Measurements from ENCODE around the gene PLCB3.

- no peak for TF ChIP-seq RAD21 (IDR thresholded peaks at IDR 0.05; ENCODE audit: insufficient read depth, low read depth, low read length)
- no peak for TF ChIP-seq BMI1 (IDR thresholded peaks at IDR 0.05; ENCODE audit: borderline replicate concordance)
- TF ChIP-seq, protein P1, sequence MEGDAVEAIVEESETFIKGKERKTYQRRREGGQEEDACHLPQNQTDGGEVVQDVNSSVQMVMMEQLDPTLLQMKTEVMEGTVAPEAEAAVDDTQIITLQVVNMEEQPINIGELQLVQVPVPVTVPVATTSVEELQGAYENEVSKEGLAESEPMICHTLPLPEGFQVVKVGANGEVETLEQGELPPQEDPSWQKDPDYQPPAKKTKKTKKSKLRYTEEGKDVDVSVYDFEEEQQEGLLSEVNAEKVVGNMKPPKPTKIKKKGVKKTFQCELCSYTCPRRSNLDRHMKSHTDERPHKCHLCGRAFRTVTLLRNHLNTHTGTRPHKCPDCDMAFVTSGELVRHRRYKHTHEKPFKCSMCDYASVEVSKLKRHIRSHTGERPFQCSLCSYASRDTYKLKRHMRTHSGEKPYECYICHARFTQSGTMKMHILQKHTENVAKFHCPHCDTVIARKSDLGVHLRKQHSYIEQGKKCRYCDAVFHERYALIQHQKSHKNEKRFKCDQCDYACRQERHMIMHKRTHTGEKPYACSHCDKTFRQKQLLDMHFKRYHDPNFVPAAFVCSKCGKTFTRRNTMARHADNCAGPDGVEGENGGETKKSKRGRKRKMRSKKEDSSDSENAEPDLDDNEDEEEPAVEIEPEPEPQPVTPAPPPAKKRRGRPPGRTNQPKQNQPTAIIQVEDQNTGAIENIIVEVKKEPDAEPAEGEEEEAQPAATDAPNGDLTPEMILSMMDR (IDR thresholded peaks at IDR 0.05 in 2 of 3, conservative IDR thresholded peaks at IDR 0.05 in 1 of 3; ENCODE audit: control insufficient read depth in 2 of 3, extremely low read depth in 1 of 3, insufficient read depth in 1 of 3, low read depth in 3 of 3, low read length in 3 of 3), result no peak
- TF ChIP-seq POLR2AphosphoS5 (IDR thresholded peaks at IDR 0.05; ENCODE audit: low read length), result no peak
Measured at GRCh38 chr11:64263021-64263946, 12.0 kb downstream of the PLCB3 start.
